ENCODE measurements around the gene SRGAP1.
"Not testable (repeated sequence)": the region's sequence is repeated elsewhere in the genome, so short reads cannot be mapped to it uniquely, and the experiment has no call there.

GRCh38 chr12:63842750-63843149 is 1.8 kb upstream of the SRGAP1 start:
- not testable (repeated sequence) for TF ChIP-seq CTCF (IDR thresholded peaks at IDR 0.05; ENCODE audit: poor library complexity); EZH2phosphoT487 (IDR thresholded peaks at IDR 0.05; ENCODE audit: low read depth, severe bottlenecking, unreplicated experiment); EZH2 (IDR thresholded peaks at IDR 0.05; ENCODE audit: borderline replicate concordance)
